Measurements from ENCODE around the gene IKBKE.
A peak's percentile ranks its signal among the peaks of the same experiment; 100 is the strongest.

IKBKE gene

DNA sequence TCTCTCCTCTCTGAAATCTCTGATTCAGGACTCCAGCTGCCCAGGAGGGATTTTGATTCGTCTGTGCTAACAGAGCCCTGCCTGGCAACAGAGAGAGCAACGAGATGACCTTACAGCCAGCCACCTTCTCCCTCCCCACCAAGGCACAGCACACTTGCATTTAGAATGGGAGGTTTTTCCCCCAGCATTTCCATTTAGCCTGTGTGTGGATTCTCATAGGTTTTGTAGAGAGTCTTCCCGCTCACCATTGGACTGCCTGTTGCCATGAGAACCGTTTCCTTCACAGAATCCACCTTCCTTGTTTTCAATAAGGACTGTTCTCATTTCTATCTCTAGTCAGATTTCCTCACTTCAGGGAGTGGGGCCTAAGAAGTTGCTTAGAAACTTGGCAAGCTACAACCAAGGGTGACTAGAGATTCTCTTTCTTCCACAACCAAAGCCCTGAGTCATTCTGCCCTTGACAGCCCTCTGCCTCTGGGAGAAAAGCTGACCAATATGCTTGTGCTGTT is 5.8 kb upstream of the IKBKE start:
- TF ChIP-seq, protein P1, sequence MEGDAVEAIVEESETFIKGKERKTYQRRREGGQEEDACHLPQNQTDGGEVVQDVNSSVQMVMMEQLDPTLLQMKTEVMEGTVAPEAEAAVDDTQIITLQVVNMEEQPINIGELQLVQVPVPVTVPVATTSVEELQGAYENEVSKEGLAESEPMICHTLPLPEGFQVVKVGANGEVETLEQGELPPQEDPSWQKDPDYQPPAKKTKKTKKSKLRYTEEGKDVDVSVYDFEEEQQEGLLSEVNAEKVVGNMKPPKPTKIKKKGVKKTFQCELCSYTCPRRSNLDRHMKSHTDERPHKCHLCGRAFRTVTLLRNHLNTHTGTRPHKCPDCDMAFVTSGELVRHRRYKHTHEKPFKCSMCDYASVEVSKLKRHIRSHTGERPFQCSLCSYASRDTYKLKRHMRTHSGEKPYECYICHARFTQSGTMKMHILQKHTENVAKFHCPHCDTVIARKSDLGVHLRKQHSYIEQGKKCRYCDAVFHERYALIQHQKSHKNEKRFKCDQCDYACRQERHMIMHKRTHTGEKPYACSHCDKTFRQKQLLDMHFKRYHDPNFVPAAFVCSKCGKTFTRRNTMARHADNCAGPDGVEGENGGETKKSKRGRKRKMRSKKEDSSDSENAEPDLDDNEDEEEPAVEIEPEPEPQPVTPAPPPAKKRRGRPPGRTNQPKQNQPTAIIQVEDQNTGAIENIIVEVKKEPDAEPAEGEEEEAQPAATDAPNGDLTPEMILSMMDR (IDR thresholded peaks at IDR 0.05; ENCODE audit: borderline replicate concordance, control extremely low read depth, extremely low read depth, insufficient read depth, missing control alignments): no peak
- DNase-seq (ENCODE audit: low spot score): no peak
- in situ Hi-C loops (cut with MboI; ENCODE audit: low sequenced_read_pairs, unreplicated experiment): no loop called here

DNA sequence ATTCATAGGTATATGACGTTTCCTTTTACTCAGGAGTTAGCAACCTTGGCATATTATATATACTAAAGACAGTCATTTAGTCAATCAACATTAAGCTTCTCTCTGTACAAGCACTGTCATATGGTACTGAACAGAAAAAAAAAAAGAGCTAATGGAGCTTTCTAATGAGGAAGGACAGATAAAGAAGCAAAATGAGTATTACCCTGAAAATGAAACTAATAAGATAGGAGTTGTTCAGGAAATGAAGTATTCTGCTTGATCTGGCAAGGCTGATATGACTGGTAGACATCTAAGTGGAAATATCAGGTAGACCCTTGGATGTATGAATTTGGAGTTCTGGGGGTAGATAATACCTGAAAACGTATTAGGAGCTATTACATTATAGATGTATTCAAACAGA is 4.3 kb upstream of the IKBKE start:
- in situ Hi-C loops (cut with MboI; ENCODE audit: low sequenced_read_pairs, unreplicated experiment): no loop called here
- DNase-seq (ENCODE audit: low spot score): peak; percentile 67

DNA sequence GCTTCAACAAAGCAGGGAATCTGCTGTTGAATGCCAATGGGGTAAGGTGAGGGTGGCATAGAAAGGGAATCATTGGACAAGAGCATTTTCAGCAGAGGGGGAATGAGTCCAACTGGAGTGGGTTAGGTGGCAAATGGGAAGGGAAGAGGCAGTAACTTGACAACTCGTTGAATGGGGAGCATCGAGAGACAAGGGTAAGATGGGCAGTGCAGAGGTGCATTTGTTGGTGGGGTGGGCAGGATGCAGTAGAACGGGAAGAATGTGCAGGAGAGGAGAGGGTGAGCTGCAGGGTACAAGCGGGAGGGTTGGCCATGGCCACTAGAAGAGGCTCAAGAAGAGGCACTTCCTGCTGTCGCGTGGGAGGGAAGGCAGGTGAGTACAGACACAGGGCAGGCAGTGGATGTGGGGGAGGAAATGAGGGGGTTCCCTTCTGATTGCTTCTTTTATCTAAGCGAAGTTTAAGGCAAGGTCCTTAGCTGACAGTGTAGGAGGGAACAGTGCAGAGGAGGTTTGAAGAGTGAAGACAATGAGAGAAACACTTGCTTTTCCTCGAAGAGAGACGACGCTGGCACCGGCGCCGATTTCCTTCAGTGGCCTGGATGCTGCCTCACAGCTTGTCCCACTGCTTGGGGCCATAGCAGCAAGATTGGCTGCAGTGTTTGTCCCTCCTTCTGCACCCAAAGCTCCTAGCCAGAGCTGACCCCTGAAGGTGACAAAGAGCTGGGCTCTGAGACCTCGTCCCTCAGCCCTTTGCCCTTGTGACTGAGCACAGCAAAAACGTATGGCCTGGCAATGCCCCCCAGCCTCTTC is 3.2 kb upstream of the IKBKE start:
- TF ChIP-seq, protein P1 (IDR thresholded peaks at IDR 0.05; ENCODE audit: borderline replicate concordance, control extremely low read depth, extremely low read depth, insufficient read depth, missing control alignments): no peak
- in situ Hi-C loops (cut with MboI; ENCODE audit: low sequenced_read_pairs, unreplicated experiment): no loop called here
- no peak for DNase-seq (ENCODE audit: low spot score)

More for the DNA sequence above, 4.3 kb upstream of the IKBKE start:
- TF ChIP-seq, protein P1 (IDR thresholded peaks at IDR 0.05; ENCODE audit: borderline replicate concordance, control extremely low read depth, extremely low read depth, insufficient read depth, missing control alignments): no peak

DNA sequence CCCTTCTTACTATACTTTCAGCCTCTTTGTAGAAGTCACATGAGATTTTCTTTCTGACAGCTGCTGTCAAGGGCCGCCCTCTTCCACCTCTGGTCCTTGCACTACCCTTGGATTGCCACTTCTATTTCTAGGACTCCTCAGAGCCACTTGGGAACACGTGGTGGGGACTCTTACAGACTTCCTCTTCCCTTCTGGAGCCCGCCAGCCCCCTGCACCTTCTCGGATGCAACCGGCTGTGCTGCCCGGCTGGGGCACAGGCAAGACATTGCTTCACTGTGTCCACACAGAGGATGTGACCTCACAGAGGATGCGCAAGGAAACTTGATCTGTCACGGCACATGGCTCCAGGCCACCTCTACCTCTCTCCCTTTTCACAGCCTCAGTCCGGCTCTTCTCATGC is 2.4 kb upstream of the IKBKE start:
- TF ChIP-seq, protein P1 (IDR thresholded peaks at IDR 0.05; ENCODE audit: borderline replicate concordance, control extremely low read depth, extremely low read depth, insufficient read depth, missing control alignments): no peak
- in situ Hi-C loops (cut with MboI; ENCODE audit: low sequenced_read_pairs, unreplicated experiment): no loop called here
- DNase-seq (ENCODE audit: low spot score): peak; percentile 56

DNA sequence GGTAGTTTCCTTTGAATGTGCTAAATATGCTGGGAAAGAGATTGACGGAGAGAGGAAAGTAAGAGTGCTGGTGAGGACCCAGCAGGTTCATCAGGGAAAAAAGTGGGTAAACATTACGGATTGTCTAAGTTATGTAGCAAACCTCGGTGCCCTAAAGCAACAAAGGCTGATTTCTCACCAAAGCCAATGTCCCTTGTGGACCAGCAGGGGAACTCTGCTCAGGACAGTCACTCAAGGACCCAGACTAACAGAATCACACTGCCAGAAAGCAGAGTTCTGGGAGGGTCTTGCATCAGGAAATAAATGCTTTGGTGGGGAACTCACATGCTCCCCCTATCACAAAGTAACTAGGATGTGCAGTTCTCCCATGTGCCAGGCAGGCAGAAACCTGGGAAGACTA is 1.7 kb upstream of the IKBKE start:
- in situ Hi-C loops (cut with MboI; ENCODE audit: low sequenced_read_pairs, unreplicated experiment): no loop called here
- TF ChIP-seq, protein P1 (IDR thresholded peaks at IDR 0.05; ENCODE audit: borderline replicate concordance, control extremely low read depth, extremely low read depth, insufficient read depth, missing control alignments): no peak
- DNase-seq (ENCODE audit: low spot score): no peak

DNA sequence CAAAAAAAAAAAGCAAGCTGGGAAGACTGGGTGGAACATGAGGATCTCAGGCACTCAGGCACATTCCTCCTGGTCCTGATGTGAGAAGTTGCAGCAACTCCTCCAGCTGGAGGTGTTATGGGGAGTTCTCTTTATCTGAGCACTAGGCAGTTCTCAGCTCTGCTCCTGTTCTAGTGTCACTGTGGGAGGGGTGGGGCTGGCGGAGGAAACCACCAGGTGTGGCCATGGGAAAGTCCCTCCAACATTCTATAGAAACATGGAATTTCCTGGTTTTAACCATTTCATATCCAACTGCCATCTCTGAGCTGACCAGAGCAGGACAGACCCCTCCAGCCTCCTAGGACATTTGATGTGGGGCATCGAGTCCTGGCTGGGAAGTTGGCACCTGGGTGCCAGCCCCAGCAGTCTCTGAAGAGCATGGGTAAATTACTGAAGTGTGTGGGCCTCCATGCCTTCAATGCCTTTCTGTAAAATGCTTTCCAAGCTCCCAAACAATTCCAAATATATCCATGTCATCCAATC is 804 bp upstream of the IKBKE start:
- TF ChIP-seq, protein P1 (IDR thresholded peaks at IDR 0.05; ENCODE audit: borderline replicate concordance, control extremely low read depth, extremely low read depth, insufficient read depth, missing control alignments): no peak
- in situ Hi-C loops (cut with MboI; ENCODE audit: low sequenced_read_pairs, unreplicated experiment): no loop called here
- no peak for DNase-seq (ENCODE audit: low spot score)

All from GM13976 (cell line).